Measurements from ENCODE around the gene GNA12.

Gene GNA12

GRCh38 chr7:2807460-2807844 lies 36.7 kb downstream of the GNA12 start:
- no peak overlapping the region for H3K27ac ChIP-seq
- DNase-seq (ENCODE audit: low read depth, low spot score) = no peak

- no peak overlapping the region for H3K27ac ChIP-seq
- DNase-seq (ENCODE audit: low read depth, low spot score) = no peak
Measured at GRCh38 chr7:2806571-2806970, 37.5 kb downstream of the GNA12 start.

- DNase-seq (ENCODE audit: low read depth, low spot score) = no peak
- H3K27ac ChIP-seq = no peak overlapping the region
Measured at GRCh38 chr7:2805213-2805944, 38.7 kb downstream of the GNA12 start.

GRCh38 chr7:2804227-2804763 lies 39.8 kb downstream of the GNA12 start:
- no peak for DNase-seq (ENCODE audit: low read depth, low spot score)
- no peak overlapping the region for H3K27ac ChIP-seq

- no peak for DNase-seq (ENCODE audit: low read depth, low spot score)
- no peak overlapping the region for H3K27ac ChIP-seq
Measured at GRCh38 chr7:2803755-2804154, 40.4 kb downstream of the GNA12 start.

- H3K27ac ChIP-seq = peak overlapping the region; percentile 50
- DNase-seq (ENCODE audit: low read depth, low spot score) = no peak
Measured at GRCh38 chr7:2803342-2803692, 40.8 kb downstream of the GNA12 start.

- peak overlapping the region; percentile 50 for H3K27ac ChIP-seq
- no peak for DNase-seq (ENCODE audit: low read depth, low spot score)
Measured at GRCh38 chr7:2802504-2803341, 41.4 kb downstream of the GNA12 start.

GRCh38 chr7:2802101-2802500 lies 42.0 kb downstream of the GNA12 start:
- peak overlapping the region; percentile 50 for H3K27ac ChIP-seq

GRCh38 chr7:2800931-2801688 lies 43.0 kb downstream of the GNA12 start:
- H3K27ac ChIP-seq = no peak overlapping the region
- no peak for DNase-seq (ENCODE audit: low read depth, low spot score)

More at GRCh38 chr7:2802101-2802500, 42.0 kb downstream of the GNA12 start:
- DNase-seq (ENCODE audit: low read depth, low spot score) = no peak

GRCh38 chr7:2800220-2800930 lies 43.7 kb downstream of the GNA12 start:
- DNase-seq (ENCODE audit: low read depth, low spot score) = no peak
- H3K27ac ChIP-seq = no peak overlapping the region

- no peak for DNase-seq (ENCODE audit: low read depth, low spot score)
- H3K27ac ChIP-seq = no peak overlapping the region
Measured at GRCh38 chr7:2799253-2799652, 44.9 kb downstream of the GNA12 start.

- DNase-seq (ENCODE audit: low read depth, low spot score) = no peak
- H3K27ac ChIP-seq = no peak overlapping the region
Measured at GRCh38 chr7:2798669-2799068, 45.4 kb downstream of the GNA12 start.

- no peak overlapping the region for H3K27ac ChIP-seq
- DNase-seq (ENCODE audit: low read depth, low spot score) = no peak
Measured at GRCh38 chr7:2796358-2797352, 47.5 kb downstream of the GNA12 start.

GRCh38 chr7:2795906-2796305 lies 48.2 kb downstream of the GNA12 start:
- no peak overlapping the region for H3K27ac ChIP-seq
- DNase-seq (ENCODE audit: low read depth, low spot score) = no peak

GRCh38 chr7:2794836-2795636 lies 49.1 kb downstream of the GNA12 start:
- no peak overlapping the region for H3K27ac ChIP-seq
- no peak for DNase-seq (ENCODE audit: low read depth, low spot score)

- no peak for DNase-seq (ENCODE audit: low read depth, low spot score)
- H3K27ac ChIP-seq = no peak overlapping the region
Measured at GRCh38 chr7:2792856-2793487, 51.1 kb downstream of the GNA12 start.

GRCh38 chr7:2792235-2792634 lies 51.9 kb downstream of the GNA12 start:
- no peak for DNase-seq (ENCODE audit: low read depth, low spot score)
- H3K27ac ChIP-seq = no peak overlapping the region

GRCh38 chr7:2791390-2791789 lies 52.7 kb downstream of the GNA12 start:
- H3K27ac ChIP-seq = no peak overlapping the region
- DNase-seq (ENCODE audit: low read depth, low spot score) = no peak
